Retina (tissue), 1 donor: ENCODE measurements around the gene KCTD10.
"Not testable (repeated sequence)": the region's sequence is repeated elsewhere in the genome, so short reads cannot be mapped to it uniquely, and the experiment has no call there.

Experiments
- DNase-seq: peaks from one replicate; pipeline ENCODE4 v3.0.0-alpha.2; 2016

KCTD10 gene

DNA sequence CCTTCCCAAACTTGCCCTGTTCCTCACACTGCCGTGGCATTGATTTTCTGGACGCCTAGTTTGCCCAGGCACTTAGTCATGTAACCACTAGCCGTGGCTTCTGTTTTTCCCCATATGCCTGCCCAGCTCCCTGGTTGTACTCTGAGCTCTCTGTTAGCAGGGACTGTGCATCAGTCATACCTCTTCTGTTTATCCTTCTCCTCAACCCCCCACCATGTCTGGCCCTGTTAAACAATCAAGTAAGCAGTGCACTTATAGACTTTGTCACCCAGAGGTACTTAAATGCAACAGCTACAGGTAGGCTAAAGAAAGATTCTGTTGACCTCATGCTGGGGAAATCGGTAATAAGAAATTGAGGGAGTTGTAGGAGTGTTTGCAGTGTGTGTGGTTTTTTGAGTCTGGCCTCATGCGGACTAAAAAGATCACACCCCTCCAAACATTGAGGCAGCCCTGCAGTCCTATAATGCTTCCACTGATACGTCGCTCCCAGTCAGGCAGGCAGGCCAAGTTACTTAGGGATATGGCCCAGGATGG is 17.3 kb upstream of the KCTD10 start:
- no peak for DNase-seq

DNA sequence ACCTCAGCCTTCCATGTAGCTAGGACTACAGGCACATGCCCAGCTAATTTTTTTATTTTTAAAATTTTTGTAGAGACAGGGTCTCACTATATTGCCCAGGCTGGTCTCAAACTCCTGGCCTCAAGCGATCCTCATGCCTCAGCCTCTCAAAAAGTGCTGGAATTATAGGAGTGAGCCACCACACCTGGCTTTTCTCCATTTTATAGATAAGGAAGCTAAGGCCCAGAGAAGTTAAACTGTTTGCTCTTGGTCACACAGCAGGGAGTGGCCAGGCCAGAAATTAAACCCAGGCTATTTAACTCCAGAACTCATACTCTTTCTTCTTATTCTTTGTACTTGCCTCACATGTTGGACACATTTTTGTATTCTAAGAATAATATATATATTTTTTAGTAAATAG is 16.8 kb upstream of the KCTD10 start:
- DNase-seq: no peak

DNA sequence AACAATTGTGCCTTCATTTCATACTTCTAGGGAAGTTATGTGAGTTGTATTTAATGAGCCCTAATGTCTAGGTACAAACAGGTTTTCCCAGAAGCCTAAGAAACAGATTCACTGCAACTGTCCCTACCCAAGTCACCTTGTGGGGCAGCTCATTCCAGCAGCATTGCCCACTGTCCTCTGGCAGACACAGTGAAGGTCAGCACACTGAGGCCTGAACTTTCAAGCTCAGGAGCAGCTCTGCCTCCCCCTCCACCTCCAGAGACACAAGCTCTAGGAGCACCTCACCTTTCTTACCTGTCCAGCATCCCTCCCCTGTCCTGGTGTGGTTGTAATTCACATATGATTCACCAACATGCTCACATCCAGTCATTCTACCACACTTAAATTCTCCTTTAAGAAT is 16.0 kb upstream of the KCTD10 start:
- DNase-seq: no peak

DNA sequence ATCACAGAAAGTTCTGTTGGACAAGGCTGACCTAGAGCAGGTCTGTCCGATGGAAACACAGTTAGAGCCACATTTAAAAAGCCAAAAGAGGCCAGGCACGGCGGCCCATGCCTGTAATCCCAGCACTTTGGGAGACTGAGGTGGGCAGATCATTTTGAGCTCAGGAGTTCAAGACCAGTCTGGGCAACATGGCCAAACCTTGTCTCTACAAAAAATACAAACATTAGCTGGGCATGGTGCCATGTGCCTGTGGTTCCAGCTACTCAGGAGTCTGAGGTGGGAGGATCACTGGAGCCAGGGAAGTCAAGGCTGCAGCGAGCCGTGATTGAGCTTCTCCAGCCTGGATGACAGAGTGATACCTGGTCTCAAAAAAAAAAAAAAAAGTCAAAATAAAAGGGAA is 15.3 kb upstream of the KCTD10 start:
- DNase-seq: no peak

DNA sequence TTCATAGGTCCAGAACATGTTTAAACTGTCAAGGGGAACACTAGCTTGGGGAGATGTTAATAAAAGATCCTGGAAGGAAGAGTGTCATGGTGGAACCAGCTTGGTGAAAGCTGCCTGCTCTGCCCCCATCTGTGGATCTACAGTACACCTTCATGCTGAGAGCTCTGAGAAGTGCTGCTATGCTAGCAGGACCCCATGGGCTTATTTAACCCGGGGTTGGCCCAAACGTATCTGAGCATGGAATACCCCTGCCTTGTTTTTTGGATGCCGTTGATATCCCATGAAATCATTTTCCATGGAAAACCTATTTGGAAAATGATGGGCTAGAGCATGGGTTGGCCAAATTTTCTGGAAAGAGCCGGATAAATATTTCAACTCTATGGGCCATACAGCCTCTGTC is 14.6 kb upstream of the KCTD10 start:
- no peak for DNase-seq

DNA sequence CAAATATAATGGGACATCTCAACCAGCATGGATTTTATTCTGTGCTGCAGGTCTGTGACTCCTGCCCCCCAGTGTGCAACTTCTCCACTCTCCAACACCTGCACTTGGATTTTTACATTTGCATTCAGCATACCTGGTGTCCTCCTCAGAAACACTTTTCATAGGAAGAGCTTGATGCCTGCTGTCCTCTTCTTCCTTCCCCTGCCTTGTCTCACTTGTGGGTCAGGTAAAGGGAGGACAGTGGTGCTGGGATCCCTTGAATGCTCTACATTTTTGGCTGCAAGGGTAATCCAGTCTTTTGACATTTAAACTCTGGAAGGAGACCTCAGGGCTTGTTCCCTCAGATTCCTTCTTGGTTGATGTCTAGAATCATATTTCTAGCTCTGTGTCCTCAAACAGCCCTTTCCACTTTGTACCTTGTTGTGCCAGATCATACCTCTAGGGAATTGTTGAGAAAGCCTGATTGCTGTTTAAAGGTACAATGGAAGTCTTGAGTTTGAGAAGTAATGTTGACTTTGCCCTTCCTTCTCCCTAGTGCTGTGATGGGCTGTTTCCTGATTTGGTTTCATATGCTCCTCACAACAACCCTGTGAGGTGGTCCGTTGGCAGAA is 13.0 kb upstream of the KCTD10 start:
- DNase-seq: no peak

DNA sequence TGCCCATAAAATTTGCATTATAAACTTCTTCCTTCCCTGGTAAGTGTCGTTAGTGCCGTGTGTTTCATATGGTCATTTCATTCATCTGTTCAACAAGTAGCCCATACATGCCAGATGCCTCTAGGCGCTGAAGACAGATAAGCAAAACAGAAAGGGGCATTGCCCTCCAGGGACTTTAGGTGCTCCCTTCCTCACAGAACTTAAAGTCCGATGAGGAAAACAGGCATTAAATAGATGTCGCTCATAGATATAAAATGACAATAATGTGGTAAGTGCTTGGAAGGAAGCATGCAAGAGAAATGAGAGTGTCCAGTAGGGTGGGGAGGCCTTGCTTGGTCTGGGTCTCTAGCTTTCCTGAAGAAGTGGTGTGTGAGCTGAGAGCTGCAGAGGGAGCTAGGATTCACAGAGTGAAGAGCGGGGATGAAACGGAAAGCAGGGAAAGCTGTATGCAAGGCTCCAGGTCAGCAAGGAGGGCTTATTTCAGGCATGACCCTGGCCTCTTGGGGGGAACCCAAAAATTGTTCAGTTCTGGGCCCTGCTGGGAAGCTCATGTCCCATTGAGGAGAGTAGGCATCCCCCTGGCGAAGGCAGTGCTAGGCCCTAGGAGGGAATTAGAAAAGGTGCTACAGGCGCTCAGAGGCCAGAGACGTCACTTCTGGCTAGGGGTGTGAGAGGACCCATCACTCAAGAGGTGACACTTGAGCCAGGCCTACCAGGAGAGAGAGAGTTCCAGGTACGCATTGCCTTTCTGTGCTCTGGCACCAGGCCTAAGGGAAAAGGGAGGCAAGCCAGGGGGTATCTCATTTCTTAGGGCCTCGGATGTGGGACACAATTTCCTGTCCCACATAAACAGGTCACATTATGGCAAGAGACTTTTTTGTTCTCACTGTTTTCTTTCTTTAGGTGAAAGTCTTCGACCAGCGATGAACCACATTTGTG is 12.2 kb upstream of the KCTD10 start:
- DNase-seq: no peak

DNA sequence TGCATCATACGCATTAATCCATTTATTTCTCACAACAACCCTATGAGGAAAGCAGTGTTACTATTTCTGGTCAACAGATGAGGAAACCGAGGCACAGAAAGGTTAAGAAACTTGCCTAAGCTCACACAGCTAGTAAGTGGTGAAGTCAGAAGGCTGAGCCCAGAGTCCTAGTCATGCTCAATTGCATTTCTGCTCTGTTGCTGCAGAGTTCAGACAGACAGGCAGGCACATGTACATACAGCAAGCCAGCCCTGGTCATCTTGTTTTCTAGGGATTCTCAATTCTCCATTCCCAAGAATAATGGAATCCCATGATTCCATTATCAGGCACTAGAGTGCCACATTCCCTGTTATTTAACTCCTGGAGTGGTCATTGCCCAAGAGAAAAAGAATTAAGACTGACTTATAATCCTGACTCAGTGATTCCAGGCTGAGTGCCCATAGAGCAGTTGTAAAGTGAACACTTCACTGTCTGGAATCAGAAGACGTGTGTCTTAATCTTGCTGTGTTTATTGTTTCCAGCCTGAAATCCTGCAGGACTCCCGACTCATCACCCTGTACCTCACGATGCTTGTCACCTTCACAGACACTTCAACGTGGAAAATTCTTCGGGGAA is 11.1 kb upstream of the KCTD10 start:
- DNase-seq: no peak

DNA sequence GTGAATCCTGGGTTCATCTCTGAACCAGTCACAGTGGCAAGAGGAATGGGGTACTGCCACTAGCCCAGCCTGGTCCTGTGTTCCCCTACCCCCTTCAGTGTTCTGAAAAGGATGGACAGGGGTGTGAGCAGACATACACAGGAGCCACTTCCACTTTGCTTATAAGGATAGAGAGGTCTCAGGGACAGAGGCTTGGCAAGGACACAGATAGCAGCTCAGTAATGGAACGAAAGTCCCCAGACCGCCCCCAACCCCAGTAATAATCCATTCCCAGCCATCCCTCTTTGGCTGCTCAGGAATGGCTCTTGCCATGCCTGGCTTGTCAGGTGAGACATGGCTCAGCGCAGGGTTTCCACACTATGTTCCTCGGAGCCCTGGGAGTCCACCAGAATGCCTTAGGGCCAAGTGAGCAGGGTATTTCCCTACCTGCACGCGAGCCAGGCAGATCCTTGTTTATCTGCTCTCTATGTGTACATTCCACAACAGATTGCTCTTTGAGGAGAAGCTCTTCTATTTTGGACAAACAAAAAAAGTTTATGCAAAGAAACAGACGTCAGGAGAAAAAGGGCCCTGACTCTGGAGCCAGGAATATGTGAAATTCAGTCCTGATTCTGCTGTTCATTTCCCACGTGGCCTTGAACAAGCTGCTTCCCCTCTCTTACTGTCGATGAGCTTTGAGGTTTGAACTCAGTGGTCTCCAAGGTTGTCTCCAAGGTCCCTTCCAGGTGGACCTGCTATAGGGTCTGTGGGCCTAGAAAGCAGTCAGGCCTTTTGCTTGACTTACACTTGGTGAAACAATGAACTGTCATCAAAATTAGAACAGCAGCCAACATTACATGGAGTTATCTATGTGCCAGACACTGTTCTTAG is 10.3 kb upstream of the KCTD10 start:
- no peak for DNase-seq

DNA sequence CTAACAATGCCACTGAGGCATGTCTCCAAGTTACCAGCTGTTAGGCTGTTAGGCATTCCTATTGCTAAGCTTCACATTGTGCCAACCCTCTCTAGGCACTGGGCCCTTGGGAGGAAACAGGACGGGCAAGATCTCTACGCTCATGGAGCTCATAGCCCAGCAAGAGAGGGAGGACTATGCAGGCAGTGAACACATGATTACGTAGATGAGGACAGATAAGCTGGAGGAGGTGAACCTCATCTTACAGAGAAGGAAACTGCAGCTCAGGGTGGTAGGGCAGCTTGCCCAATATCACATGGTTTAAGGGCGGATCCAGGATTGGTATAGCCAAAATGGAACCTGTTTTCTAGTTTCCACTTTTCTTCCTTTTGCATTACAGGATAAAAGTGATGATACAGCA is 8.1 kb upstream of the KCTD10 start:
- DNase-seq: no peak

DNA sequence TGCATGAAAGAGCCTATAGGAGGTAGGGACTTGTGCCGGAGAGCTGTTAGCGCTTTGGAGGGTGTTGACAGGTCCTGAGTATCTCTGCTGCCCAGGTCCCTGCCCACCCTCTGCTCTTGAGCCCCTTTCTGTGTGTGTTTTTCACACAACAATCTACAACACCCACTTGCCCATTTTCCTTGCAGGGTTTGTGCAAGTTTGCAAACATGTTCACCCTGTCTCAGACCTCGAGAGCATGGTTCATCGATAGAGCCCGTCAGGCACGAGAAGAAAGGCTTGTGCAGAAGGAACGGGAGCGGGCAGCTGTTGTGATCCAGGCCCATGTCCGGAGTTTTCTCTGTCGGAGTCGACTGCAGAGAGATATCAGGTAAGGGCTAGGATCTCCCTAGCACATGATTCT is 6.2 kb upstream of the KCTD10 start:
- no peak for DNase-seq

DNA sequence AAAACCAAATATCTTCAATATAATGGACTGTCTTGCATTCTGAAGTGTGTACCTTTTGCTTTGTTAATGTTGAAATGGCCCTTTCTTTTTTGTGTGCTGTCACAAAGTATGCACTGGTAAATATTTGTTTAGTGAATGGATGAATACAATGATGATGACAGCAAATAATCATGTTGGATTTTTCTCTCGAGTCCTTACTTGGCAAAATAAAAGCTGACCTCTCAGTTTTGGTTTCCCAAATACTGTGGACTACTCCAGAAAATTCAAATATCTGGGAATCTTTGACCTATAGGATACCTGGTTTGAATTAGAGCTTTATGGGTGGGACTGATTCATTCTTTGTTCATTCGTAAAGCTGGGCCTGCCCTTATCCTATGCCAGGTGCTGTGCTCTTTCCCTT is 5.8 kb upstream of the KCTD10 start:
- no peak for DNase-seq

DNA sequence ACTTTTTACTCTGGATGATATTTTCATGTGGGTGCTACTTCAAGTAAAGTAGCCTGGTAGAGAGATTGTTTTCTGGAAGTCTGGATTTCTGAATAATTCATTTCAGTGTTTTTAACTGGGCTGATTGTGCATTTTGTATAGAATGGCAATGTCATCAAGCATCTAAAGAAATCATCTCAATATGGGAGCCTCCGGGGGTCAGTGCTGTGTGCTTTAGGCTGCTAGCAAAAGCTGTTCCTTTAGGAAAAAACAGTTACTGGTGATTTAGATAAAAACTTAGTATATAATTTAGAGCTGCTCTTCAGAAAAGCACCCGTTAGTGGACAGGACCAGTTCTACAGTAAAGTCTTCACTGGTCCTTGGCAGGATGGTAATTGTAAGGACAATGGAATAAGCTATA is 5.4 kb upstream of the KCTD10 start:
- no peak for DNase-seq

DNA sequence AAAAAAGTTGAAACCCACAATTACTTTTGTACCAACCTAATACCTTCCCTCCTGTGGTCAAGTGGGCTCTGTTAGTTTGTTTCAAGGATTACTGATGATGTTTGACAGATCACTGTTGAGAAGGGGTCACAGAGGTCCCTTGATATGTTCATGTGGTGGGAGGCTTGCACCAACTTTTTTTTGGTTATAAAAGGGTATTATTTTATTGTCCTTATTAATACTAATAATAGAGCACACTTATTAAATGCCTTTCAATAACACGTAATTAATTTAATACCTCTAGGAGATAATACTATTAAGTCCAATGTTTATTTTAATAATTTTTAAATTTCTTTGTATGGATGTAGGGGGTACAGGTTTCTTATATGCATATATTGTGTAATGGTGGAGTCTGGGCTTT is 4.8 kb upstream of the KCTD10 start:
- DNase-seq: no peak

DNA sequence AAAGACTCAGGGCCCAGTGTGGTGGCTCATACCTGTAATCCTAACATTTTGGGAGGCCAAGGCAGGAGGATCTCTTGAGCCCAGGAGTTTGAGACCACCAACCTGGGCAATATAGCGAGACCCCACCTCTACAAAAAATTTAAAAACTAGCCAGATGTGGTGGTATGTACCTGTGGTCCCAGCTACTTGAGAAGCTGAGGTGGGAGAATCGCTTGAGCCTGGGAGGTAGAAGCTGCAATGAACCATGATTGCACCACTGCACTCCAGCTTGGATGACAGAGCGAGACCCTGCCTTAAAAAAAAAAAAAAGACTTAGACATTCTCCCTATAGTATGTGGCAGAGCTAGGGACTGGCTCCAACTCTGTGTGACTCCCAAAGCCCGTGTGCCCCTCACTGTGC is 3.3 kb upstream of the KCTD10 start:
- DNase-seq: no peak

DNA sequence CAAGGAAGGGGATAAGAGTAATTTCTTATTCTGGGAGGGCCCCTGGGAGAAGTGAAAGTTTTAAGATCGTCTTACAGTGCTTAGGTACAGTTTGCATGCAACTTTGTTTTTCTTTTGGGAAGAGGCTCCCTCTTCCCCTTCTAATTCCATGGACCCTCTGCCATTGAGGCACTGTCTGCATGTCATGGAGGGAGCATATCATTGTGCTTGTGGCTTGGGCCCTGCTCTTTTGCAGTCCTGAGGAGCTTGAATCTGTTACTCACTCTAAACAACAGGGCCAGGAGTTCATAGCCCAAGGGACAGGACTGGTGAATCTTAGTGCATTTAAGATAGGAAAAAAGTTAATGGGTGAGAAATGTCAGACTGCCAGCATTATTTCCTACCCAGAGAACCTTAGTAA is 2.7 kb upstream of the KCTD10 start:
- no peak for DNase-seq

DNA sequence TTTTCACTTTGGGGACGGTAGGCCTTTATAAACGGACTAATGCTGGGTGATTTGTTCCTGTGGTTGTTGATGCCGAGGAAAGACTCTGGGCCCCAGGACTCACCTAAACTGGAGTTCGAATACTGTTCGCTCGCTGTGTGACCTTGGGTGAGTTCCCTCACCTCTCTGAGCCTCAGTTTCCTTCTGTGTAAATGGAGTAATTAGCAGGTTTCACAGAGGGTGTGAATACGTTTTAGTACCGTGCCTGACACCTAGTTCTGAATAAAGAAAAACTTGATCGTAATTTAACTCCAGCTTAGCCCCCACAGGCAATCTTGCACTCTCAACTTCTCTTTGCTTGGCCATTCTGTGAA is 839 bp upstream of the KCTD10 start:
- no peak for DNase-seq

DNA sequence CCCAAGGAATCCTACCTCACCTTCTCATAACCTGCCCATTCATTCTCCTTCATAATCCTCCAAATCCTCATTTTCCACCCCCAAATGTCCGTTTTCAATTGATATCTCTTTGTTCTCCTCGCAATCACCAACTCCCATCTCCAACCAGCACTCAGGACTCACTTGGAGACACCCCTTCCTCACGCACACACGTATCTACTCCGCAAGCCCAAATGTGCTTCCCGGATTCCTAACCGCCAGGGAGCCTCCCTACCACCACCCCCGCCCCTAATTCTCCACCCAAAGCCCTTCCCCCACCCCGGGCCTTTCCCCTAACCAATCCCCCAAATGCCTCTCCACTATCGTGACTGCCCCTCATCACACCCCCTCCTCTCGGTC is 304 bp downstream of the KCTD10 start:
- DNase-seq: no peak

DNA sequence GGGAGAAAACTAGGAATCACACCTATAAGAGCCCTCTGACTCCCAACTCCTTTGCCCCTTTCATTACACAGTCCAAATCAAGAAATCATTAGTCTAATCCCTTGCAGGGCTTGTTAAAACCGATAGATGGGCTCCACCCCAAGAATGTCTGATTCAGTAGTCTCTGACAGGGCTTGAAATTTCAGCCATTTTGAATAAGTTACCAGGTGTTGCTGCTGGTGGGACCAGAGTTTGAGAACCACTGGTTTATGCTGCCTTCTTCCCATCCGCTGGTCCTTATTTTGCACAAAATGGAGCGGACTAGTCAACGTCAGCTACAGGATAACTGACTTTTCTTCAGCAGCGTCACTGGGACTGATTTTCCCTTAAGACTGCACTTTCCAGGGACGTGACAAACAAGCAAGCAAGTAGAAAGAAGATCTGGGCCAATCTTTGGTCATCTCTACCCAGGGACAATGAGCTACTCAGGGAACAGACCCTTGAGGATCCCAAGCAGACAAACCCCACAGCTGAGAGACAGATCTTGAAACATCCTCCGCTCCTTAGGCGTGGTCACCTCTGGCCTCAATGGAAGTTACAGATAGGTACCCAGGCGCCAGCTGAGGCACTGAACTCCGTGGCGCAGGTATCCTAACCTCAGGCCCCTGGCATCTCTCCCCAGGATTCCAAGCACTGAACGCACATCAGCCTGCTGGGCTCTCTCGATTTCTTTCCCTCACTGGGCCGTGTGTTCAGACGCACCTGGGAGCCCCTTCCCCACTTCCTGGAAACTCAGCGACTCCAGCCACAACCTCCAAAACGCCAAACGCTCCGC is 900 bp downstream of the KCTD10 start:
- peak; percentile 38 for DNase-seq

DNA sequence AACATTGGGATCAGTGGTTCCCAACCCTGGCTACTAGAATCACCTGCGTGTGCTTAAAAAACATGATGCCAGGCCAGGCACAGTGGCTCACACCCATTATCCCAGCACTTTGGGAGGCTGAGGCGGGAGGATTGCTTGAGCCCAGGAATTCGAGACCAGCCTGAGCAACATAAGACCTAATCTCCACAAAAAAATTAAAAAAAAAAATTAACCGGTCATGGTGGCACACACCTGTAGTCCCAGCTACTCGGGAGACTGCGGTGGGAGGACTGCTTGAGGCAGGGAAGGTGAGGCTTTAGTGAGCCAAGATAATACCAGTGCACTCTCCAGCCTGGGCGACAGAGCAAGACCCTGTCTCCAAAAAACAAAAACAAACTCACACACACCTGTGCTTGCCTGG is 2.0 kb downstream of the KCTD10 start:
- DNase-seq: no peak

DNA sequence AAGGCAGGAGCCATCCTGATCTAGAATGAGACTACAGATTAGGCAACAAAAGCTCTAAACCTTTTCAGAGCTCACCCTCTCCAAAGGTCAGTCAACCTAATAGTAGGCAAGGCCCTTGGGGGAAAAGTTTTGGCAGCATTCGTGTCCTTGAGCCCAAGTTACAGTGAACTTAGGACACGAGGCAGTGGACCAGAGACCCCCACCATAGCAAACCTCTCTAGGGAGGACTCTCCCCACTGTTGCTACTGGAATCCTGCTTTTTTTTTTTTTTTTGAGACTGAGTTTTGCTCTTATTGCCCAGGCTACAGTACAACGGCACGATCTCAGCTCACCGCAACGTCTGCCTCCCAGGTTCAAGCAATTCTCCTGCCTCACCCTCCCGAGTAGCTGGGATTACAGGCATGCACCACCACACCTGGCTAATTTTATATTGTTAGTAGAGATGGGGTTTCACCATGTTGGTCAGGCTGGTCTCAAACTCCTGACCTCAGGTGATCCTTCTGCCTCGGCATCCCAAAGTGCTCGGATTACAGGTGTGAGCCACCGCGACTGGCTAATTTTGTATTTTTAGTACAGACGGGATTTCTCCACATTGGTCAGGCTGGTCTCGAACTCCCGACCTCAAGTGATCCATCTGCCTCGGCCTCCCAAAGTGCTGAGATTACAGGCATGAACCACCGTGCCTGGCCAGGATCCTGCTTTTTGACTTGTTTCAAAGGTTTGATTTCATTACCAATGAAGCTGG is 3.4 kb downstream of the KCTD10 start:
- DNase-seq: not testable (repeated sequence)
